Fibroblast of mammary gland (primary cell): ENCODE results near the gene ARHGAP6.

Experiments
- DNase-seq: peaks from one replicate; pipeline ENCODE4 v3.0.0-alpha.2; 2010; ENCODE audit warnings: low read depth
- H3K4me3 ChIP-seq: 2 replicates; pipeline ENCODE4 v1.5.1; 2011; ENCODE audit warnings: low read depth, mild to moderate bottlenecking, low read length, moderate library complexity; ENCODE audit not compliant: control insufficient read depth
- TF ChIP-seq, protein P1 (sequence below): conservative IDR thresholded peaks from 2 replicates; pipeline ENCODE4 v1.5.1; 2011; ENCODE audit warnings: low read depth, low read length, inconsistent platforms; ENCODE audit not compliant: control insufficient read depth, insufficient read depth

The ARHGAP6 gene

GRCh38 chrX:11546917-11547316, 118.8 kb downstream of the ARHGAP6 start:
- no peak overlapping the region for H3K4me3 ChIP-seq
- no peak for DNase-seq
- TF ChIP-seq, protein P1, sequence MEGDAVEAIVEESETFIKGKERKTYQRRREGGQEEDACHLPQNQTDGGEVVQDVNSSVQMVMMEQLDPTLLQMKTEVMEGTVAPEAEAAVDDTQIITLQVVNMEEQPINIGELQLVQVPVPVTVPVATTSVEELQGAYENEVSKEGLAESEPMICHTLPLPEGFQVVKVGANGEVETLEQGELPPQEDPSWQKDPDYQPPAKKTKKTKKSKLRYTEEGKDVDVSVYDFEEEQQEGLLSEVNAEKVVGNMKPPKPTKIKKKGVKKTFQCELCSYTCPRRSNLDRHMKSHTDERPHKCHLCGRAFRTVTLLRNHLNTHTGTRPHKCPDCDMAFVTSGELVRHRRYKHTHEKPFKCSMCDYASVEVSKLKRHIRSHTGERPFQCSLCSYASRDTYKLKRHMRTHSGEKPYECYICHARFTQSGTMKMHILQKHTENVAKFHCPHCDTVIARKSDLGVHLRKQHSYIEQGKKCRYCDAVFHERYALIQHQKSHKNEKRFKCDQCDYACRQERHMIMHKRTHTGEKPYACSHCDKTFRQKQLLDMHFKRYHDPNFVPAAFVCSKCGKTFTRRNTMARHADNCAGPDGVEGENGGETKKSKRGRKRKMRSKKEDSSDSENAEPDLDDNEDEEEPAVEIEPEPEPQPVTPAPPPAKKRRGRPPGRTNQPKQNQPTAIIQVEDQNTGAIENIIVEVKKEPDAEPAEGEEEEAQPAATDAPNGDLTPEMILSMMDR: no peak

DNA sequence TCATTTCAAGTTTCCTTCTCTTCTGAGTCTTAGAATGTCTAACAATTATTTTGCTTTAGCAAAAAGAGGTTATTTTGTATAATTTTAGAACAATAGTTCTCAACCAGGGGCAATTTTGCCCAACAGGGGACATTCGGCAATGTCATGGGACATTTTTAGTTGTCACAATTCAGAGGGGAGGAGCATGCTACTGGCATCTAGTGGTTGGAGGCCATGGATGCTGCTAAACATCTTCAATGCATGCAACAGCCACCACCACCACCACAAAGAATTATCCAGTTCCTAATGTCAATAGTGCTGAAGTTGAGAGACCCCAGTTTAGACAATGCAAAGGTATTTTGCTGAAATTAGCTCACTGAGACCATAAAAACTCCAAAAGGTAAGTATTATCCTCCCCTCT, 122.5 kb downstream of the ARHGAP6 start:
- no peak for DNase-seq
- TF ChIP-seq, protein P1: no peak
- no peak overlapping the region for H3K4me3 ChIP-seq

DNA sequence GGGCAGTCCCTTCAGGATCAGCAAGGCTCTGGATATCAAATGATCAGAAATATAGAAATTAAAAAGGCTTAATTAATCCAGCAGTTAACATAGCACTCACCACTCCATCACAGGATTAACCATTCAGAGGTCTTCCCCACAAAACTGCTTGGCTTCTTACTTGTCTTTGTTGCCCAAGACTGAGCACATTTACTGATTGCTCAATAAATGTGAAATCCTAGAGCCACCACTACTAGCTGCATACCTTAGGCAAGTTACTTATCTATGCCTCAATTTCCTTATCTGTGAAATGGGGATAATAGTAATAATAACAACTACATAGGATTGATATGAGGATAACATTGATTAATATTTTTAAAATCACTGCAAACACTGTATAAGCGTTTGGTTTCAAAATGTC, 124.2 kb downstream of the ARHGAP6 start:
- TF ChIP-seq, protein P1: no peak
- H3K4me3 ChIP-seq: no peak overlapping the region
- DNase-seq: no peak

- no peak overlapping the region for H3K4me3 ChIP-seq
- TF ChIP-seq, protein P1: peak; percentile 8
- DNase-seq: no peak
Observed at GRCh38 chrX:11540532-11541377, 125.0 kb downstream of the ARHGAP6 start.

DNA sequence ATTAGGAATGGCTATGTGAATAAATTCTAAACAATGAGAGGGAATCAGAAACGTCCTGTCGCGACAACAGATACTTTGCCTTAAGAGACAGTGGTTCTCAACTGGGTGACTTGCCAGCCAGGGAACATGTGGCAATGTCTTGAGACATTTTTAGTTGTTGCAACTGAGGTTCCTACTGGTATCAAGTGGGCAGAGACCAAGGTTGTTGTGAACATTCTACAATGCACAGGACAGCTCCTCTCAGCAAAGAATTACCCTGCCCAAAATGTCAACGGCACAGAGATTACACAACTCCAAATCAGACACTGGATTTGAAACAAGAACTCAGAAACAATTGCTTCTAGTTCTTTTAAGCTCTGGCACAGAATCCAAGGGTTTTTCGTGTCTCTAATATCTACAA, 128.6 kb downstream of the ARHGAP6 start:
- DNase-seq: no peak
- no peak overlapping the region for H3K4me3 ChIP-seq
- TF ChIP-seq, protein P1: no peak

- H3K4me3 ChIP-seq: no peak overlapping the region
- TF ChIP-seq, protein P1: no peak
- peak; percentile 33 for DNase-seq
Observed at GRCh38 chrX:11535156-11535919, 130.4 kb downstream of the ARHGAP6 start.
